HG03103 (cell line): ENCODE measurements around the gene CACNA1D.

Experiments used
- ATAC-seq: cut with Tn5 transposase; IDR thresholded peaks from one replicate; pipeline ENCODE4 v1.9.1; 2021; ENCODE audit warnings: low read depth; ENCODE audit not compliant: unreplicated experiment

The CACNA1D gene

GRCh38 chr3:53813876-53814275, 319.5 kb downstream of the CACNA1D start:
- ATAC-seq = no peak

- no peak for ATAC-seq
Observed at GRCh38 chr3:53815067-53815466, 320.7 kb downstream of the CACNA1D start.

DNA sequence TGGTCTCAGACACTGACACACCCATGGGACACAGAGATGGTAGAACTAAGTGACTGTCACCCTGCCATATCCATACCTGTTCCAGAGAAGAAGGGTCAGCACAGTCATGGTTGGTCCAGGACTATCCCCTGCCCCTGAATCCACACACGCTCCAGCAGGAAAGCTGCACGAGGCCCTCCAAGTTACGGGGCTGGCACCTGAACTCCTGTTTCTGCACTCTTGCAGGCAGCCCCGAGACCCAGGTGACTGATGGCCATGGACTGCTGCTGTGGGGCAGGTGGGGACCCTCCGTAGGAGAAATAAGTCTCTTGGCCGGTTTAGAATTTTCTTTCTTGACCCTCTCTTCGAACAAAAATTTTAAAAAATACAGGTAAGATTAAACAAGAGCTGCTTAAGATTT, 321.2 kb downstream of the CACNA1D start:
- no peak for ATAC-seq

DNA sequence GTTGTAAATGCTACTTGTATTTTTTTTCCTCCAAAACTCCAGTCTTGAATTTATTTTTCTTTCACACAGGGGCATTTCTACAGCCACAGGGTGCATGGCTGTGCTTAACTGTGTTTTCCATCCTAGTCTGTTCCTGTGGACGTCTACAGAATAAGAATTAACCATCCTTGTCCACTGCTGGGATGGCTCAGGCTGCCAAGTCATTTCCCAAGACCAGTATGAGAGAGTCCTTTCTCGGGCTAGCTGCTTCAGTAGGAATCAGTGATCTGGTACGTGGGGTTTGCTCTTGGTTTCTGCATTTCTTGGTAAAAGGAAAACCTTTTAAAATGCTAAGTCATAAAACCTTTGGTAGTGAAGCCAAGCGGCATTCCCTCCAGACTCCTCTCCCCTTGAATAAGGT, 322.0 kb downstream of the CACNA1D start:
- ATAC-seq = no peak

DNA sequence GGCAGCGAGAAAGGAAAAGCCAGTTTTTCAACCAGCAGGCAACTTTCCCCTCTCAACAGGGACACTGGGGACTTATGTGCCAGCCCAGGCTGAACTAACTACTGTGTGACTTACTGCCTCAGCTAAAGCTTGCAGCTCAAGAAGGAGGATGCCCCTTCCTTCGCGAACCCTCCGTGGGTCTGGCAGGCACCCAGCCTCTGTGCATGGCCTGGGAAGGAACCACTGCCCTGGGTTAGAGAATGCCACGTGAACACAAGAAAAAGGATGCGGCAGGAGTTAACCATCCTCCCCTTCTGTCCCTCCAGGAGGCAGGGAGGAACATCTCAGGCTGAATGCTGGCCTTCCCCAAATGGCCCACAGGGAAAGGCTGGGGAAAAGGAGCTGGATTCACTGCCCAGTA, 322.8 kb downstream of the CACNA1D start:
- ATAC-seq = no peak

GRCh38 chr3:53817809-53818208, 323.4 kb downstream of the CACNA1D start:
- ATAC-seq = no peak

DNA sequence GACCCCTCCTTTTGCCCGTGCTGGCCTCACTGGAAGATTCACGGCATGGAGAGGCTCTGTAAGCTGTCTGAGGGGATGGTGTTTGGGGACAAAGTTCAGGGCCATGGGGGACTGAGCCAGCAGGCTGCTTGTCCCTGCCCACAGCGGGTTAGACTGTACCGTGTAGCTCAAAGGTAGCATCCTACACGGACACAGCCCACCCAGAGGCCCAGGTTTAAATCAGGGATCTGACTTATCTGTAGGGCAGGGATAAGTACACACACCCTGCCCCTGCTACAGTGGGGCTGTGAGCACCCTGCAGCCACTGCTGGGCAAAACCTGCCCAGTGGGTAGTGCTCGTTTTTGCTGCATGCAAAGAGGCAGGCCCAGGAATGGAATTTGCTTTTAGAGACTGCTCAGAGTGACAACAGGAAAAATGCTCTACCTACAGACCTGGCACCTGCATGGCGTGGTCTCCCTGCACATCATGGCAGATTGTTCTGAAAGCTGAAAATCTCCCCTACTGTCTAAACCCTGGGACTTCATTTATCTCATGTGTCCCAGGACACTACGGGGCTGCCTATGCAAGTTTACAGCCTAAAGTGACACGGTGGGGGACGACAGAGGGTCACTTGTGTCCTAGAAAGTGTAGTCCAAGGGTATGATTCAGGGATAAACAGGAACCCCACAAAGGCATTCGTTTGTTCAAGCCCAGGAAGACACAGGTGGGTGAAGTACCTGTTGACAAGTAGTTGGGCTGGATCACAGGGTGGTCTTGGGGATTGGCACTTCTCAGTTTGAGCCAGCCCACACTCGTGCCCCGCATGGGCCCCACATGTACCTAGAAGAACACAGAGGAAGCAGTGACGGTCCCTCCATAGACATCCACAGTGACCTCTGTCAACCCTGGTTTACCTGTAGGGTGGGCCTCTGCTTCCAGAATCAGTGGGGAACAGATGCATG, 324.1 kb downstream of the CACNA1D start:
- no peak for ATAC-seq

DNA sequence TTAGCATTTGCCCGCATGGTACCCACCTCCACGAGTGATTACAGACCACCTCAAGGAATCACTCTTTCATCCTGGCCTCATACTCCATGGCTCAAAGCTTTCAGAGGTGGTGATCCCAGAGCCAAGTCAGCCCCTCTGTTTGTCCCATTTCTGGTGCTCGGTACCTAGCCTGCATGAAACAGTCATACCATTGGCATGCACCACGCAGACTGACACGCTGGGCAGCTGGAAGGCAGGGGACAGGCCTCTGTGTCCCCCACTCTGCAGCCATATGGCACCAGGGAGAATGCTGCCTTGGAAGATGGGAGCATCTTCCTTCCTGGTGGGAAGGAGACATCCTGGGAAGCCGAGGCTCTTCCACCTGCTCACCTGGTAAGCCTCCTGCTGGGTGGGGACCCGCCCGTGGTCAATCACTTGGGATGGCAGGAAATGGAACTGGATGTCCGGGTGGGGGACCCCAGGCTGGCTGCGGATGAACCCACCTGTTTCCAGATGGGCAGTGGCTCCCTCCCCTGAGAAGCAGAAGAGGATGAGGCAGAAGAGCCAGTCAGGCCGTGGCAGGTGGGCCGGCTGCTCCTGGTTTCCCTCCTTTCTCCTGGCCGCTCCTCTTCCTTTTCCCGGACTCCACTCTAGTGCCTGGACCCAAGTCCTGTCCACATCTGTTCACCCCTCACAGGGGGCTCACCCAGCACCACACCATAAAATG, 324.9 kb downstream of the CACNA1D start:
- ATAC-seq = no peak

DNA sequence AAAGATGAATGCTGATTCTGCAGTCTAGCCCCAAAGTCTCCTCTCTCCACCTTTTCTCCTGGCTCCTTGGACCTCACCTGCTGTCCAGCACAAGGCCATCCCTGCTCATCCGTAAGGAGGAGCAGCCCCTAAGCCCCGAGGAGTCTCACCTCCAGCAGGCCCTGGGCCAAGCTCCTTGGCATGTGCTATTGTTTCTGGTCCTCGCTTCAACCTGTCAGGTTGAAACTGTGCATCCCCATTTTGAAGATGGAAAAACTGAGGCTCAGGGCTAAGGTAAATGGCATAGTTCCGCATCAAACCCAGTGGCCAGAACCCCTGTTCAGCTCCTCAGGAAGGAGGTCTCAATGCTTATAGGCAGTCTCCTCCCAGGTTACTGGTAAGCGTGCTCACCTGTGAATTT, 325.7 kb downstream of the CACNA1D start:
- ATAC-seq = no peak

- no peak for ATAC-seq
Observed at GRCh38 chr3:53820756-53821580, 326.6 kb downstream of the CACNA1D start.

DNA sequence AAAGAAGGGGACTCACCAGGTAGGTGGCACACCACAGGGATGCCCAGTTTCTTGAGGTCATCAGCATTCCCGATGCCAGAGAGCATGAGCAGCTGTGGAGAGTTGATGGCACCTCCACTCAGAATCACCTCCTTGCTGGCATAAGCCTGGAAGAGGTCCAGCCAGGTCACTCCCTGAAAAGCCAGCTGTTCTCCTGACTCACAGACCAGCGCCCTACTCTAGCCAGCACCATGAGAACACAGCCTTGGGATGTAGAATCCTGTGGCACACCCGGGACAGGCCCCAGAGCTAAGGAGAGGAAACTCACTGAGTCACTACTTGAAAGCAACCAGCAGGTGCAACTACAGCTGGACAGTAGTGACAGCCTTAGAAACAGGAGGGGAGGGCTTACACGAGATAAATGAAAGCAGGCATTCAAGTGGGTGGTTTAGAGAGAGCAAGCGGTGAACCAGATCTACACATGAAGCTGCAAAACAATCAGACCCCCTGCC, 327.3 kb downstream of the CACNA1D start:
- ATAC-seq = no peak

DNA sequence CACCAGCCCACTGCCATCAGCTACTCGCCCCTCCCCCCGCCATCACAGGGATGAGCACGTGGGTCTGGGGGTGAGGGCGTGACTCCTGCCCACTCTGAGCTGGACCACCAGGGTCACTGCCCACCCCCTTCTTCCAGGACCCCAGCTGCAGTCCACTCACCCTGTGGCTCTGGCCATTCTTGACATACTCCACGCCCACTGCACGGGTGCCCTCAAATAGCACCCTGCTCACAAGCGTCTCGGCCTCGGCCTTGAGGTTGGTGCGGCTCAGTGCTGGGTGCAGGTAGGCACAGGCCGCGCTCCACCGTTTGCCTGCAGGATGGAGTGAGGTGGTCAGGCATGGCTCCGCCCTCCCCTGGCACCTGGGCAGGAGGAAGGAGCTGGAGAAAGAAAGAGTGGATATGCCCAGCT, 327.9 kb downstream of the CACNA1D start:
- no peak for ATAC-seq

- ATAC-seq = no peak
Observed at GRCh38 chr3:53823026-53823955, 328.9 kb downstream of the CACNA1D start.

GRCh38 chr3:53823956-53824657, 329.7 kb downstream of the CACNA1D start:
- no peak for ATAC-seq

- no peak for ATAC-seq
Observed at GRCh38 chr3:53824795-53825194, 330.4 kb downstream of the CACNA1D start.

DNA sequence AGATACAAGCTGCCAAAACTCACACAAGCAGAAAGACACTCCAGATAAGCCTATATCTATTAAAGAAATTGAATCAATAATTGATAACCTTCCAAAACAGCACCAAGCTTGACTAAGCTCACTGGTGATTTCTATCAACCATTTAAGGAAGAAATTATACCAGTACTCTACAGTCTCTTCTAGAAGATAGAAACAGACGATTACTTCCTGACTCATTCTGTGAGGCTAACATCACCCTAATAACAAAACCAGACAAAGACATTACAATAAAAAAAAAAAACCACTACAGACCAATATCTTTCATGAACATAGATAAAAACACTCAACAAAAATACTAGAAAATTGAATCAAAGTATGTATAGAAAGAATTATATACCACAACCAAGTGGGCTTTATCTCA, 331.6 kb downstream of the CACNA1D start:
- no peak for ATAC-seq

DNA sequence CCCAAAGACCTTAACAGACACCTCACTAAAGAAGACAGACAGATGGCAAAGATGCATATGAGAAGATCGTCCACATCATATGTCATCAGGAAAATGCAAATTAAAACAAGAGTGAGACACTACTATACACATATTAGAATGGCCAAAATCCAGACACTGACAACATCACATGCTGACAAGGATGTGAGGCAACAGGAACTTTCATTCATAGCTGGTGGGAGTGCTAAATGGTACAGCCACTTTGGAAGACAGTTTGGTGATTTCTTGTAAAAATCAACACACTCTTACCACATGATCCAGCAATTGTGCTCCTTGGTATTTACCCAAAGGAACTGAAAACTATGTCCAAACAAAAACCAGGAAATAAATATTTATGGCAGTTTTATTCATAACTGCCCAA, 334.2 kb downstream of the CACNA1D start:
- ATAC-seq = no peak

DNA sequence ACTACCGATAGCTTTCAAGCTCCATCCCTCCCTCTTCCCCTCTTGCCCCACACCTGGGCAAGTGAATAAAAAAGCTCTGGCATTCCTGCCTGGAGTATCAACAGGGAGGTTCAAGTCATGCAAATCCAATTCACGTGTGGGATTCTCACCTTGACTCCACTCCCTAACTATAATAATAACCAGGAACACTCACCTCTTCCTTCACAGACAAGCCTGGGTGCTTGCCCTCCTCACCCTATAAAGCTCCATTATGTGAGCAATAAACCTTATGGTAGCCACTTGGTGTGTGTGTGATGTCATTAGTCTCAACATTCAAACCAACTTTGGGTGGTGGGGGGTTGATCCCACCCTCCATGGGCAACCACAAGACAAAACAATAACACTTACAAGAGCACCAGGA, 335.2 kb downstream of the CACNA1D start:
- no peak for ATAC-seq

DNA sequence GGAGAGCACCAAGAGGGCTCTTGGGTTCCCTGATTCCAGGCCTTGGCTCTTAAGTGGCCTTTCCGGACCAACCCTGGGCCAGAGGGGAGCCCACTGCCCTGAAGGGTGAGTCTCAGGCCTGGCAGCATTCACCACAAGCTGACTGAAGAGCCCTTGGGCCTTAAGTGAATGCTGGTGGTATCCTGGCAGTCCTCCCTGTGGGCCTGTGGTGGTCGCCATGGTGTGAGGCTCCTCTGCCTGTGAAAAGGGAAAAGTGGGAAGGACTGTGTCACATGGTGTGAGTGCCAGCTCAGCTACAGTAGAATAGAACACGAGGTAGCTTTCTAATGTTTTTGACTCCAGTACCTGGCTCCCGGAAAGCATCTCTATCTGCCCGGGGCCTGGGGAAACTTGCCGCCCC, 336.5 kb downstream of the CACNA1D start:
- no peak for ATAC-seq
